Gastrocnemius medialis (tissue), 4 donors: ENCODE results near the gene GPC6.

Experiments used
- POLR2A ChIP-seq, 2 donors: fragments of 450-650 bp; IDR thresholded peaks; one replicate each; pipeline ENCODE4 v1.6.1; 2017; ENCODE audit warnings: antibody characterized with exemption in 2 of 2, mild to moderate bottlenecking in 2 of 2, moderate library complexity in 2 of 2
- TF ChIP-seq, protein P1 (sequence below), 5 experiments: fragments of 450-650 bp in 3 of 5; fragments of 200-600 bp in 2 of 5; sonication (generic) in 2 of 5; IDR thresholded peaks in 4 of 5; conservative IDR thresholded peaks in 1 of 5; 1 replicate in 4 of 5; 2 replicates in 1 of 5; pipeline ENCODE4 v1.5.1; 2016 to 2019; ENCODE audit warnings: antibody characterized with exemption in 5 of 5, mild to moderate bottlenecking in 3 of 5, moderate library complexity in 3 of 5

DNA sequence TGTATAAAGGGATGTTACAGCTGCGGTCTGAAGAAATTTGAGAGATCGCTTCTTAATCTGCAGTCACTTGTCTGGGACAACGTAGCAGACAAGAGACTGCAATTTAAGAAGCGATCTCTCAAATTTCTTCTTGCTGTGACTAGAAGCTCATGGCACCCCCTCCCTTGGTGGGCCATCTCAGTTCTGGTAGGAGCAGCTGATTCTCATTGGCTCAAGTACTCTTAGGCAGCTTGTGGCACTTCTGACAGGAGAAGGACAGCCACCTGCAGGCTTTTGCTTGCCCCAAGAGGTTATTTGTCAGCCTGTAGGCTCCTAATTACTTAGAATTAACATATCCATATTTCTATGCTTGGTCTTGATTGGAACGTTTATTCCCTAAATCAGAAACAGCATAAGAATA is 749.9 kb downstream of the GPC6 start:
- no peak for TF ChIP-seq POLR2A (IDR thresholded peaks at IDR 0.05)
- TF ChIP-seq, protein P1, sequence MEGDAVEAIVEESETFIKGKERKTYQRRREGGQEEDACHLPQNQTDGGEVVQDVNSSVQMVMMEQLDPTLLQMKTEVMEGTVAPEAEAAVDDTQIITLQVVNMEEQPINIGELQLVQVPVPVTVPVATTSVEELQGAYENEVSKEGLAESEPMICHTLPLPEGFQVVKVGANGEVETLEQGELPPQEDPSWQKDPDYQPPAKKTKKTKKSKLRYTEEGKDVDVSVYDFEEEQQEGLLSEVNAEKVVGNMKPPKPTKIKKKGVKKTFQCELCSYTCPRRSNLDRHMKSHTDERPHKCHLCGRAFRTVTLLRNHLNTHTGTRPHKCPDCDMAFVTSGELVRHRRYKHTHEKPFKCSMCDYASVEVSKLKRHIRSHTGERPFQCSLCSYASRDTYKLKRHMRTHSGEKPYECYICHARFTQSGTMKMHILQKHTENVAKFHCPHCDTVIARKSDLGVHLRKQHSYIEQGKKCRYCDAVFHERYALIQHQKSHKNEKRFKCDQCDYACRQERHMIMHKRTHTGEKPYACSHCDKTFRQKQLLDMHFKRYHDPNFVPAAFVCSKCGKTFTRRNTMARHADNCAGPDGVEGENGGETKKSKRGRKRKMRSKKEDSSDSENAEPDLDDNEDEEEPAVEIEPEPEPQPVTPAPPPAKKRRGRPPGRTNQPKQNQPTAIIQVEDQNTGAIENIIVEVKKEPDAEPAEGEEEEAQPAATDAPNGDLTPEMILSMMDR (IDR thresholded peaks at IDR 0.05 in 4 of 5, conservative IDR thresholded peaks at IDR 0.05 in 1 of 5): no peak
